OCI-LY7 (cell line): Measurements from ENCODE around the gene ELOVL7. TPM values are rescaled to one million over a fixed set of nuclear protein-coding genes. Genes with fewer than 3 reads are reported as not detected.

Experiments
- BruUV-seq: library from RNA; stranded (reverse); fragments of 400-500 nt; replicated peaks from 2 replicates; lab custom pipeline; 2021; lab: Mats Ljungman, UMichigan
- CTCF ChIA-PET: fragments of 300-600 bp; sonication (Branson Sonifier 250); formaldehyde crosslinking; loops from one replicate; lab custom pipeline; 2022; ENCODE audit warnings: antibody characterized with exemption; ENCODE audit not compliant: unreplicated experiment; lab: Charles Lee
- POLR2A ChIA-PET: fragments of 300-600 bp; sonication (Branson Sonifier 250); formaldehyde crosslinking; loops from one replicate; lab custom pipeline; 2022; ENCODE audit warnings: antibody characterized with exemption; lab: Charles Lee
- DNase-seq: peaks from one replicate; pipeline ENCODE4 v3.0.0-alpha.2; 2015; ENCODE audit warnings: low spot score
- H2AFZ ChIP-seq: fragments of 200-600 bp; sonication (generic), shearing (Covaris generic); 2 replicates; pipeline ENCODE4 v1.6.1; 2014; ENCODE audit warnings: mild to moderate bottlenecking, antibody characterized with exemption, low read length, moderate library complexity
- H3K27ac ChIP-seq: fragments of 200-600 bp; sonication (generic); 2 replicates; pipeline ENCODE4 v1.5.1; 2014; ENCODE audit warnings: mixed run types, low read depth, mild to moderate bottlenecking, moderate library complexity, low read length, inconsistent platforms; ENCODE audit not compliant: poor library complexity, severe bottlenecking
- H3K36me3 ChIP-seq: fragments of 200-600 bp; sonication (generic); 2 replicates; pipeline ENCODE4 v1.6.1; 2014; ENCODE audit warnings: mild to moderate bottlenecking, antibody characterized with exemption, low read length, moderate library complexity, mixed read lengths; ENCODE audit not compliant: insufficient read depth
- H3K4me1 ChIP-seq: fragments of 200-600 bp; sonication (generic); 2 replicates; pipeline ENCODE4 v1.5.1; 2014; ENCODE audit warnings: mild to moderate bottlenecking, low read length; ENCODE audit not compliant: insufficient read depth, poor library complexity, severe bottlenecking
- H3K4me2 ChIP-seq: fragments of 200-600 bp; sonication (generic); 2 replicates; pipeline ENCODE4 v1.6.1; 2014; ENCODE audit warnings: mild to moderate bottlenecking, low read length
- H3K4me3 ChIP-seq: fragments of 200-600 bp; sonication (generic); 2 replicates; pipeline ENCODE4 v1.5.1; 2014; ENCODE audit warnings: mild to moderate bottlenecking, low read depth, low read length; ENCODE audit not compliant: poor library complexity, severe bottlenecking
- H3K79me2 ChIP-seq: fragments of 200-600 bp; sonication (generic); 2 replicates; pipeline ENCODE4 v1.6.1; 2016; ENCODE audit warnings: low read depth, mild to moderate bottlenecking, low read length, moderate library complexity, mixed read lengths; ENCODE audit not compliant: insufficient read depth
- H3K9me2 ChIP-seq: fragments of 200-600 bp; sonication (generic); 2 replicates; pipeline ENCODE4 v1.6.1; 2016; ENCODE audit warnings: mild to moderate bottlenecking, low read length, mixed read lengths; ENCODE audit not compliant: insufficient read depth
- H3K9me3 ChIP-seq: fragments of 200-600 bp; sonication (generic); 2 replicates; pipeline ENCODE4 v1.6.1; 2014; ENCODE audit warnings: mild to moderate bottlenecking, mixed run types, low read length, mixed read lengths
- H4K20me1 ChIP-seq: fragments of 200-600 bp; sonication (generic); 2 replicates; pipeline ENCODE4 v1.6.1; 2014; ENCODE audit warnings: mild to moderate bottlenecking, antibody characterized with exemption, low read length, moderate library complexity, mixed read lengths; ENCODE audit not compliant: insufficient read depth
- EZH2phosphoT487 ChIP-seq: fragments of 200-600 bp; sonication (generic); IDR thresholded peaks from 2 replicates; pipeline ENCODE4 v1.6.1; 2018; ENCODE audit warnings: low read depth, borderline replicate concordance, mild to moderate bottlenecking, mixed run types, antibody characterized with exemption, low read length, moderate library complexity, mixed read lengths
- intact Hi-C: fragments of 100-400 bp; cut with micrococcal nuclease; formaldehyde crosslinking; loops from one replicate; pipeline ENCODE4 v1.10.0; 2022; ENCODE audit not compliant: unreplicated experiment
- total RNA-seq, 2 experiments: library from RNA; depleted of rRNA in 1 of 2; stranded (reverse); fragments of >200 nt in 1 of 2; shearing (Covaris generic) in 1 of 2; gene quantifications; 2 replicates each; pipeline ENCODE4 v1.2.3, GENCODE V29; 2014 to 2022
- TF ChIP-seq, protein P1 (sequence below): fragments of 200-600 bp; sonication (generic); conservative IDR thresholded peaks from 2 replicates; pipeline ENCODE4 v1.5.1; 2014; ENCODE audit warnings: mild to moderate bottlenecking, antibody characterized with exemption, low read length, moderate library complexity, mixed read lengths

ELOVL7 gene
- total RNA-seq, 2 experiments from 2014 or later = 0.03 TPM; not detected in 1

GRCh38 chr5:60779466-60779865 is 64.6 kb downstream of the ELOVL7 start:
- no TSS peak for BruUV-seq
- POLR2A ChIA-PET = no interaction called here

GRCh38 chr5:60776343-60776742 is 67.7 kb downstream of the ELOVL7 start:
- no TSS peak for BruUV-seq
- POLR2A ChIA-PET = no interaction called here
- no peak overlapping the region for H3K27ac ChIP-seq
- H3K4me2 ChIP-seq = no peak overlapping the region
- intact Hi-C loops = no loop called here
- no peaks in the 10 kb centered on the region for H3K9me3 ChIP-seq
- H3K4me1 ChIP-seq = no peaks in the 10 kb centered on the region
- H3K36me3 ChIP-seq = no peaks in the 10 kb centered on the region
- no peaks in the 10 kb centered on the region for H3K79me2 ChIP-seq
- no peak overlapping the region for H3K4me3 ChIP-seq
- H3K9me2 ChIP-seq = no peaks in the 10 kb centered on the region
- TF ChIP-seq, protein P1, sequence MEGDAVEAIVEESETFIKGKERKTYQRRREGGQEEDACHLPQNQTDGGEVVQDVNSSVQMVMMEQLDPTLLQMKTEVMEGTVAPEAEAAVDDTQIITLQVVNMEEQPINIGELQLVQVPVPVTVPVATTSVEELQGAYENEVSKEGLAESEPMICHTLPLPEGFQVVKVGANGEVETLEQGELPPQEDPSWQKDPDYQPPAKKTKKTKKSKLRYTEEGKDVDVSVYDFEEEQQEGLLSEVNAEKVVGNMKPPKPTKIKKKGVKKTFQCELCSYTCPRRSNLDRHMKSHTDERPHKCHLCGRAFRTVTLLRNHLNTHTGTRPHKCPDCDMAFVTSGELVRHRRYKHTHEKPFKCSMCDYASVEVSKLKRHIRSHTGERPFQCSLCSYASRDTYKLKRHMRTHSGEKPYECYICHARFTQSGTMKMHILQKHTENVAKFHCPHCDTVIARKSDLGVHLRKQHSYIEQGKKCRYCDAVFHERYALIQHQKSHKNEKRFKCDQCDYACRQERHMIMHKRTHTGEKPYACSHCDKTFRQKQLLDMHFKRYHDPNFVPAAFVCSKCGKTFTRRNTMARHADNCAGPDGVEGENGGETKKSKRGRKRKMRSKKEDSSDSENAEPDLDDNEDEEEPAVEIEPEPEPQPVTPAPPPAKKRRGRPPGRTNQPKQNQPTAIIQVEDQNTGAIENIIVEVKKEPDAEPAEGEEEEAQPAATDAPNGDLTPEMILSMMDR = no peak
- H2AFZ ChIP-seq = no peak overlapping the region
- H4K20me1 ChIP-seq = no peaks in the 10 kb centered on the region
- DNase-seq = no peak
- CTCF ChIA-PET = no interaction called here

More at GRCh38 chr5:60779466-60779865, 64.6 kb downstream of the ELOVL7 start:
- CTCF ChIA-PET = no interaction called here
- Histone ChIP-seq H3K27ac (no peak overlapping the region), H3K4me1 (no peaks in the 10 kb centered on the region), H3K4me3 (no peak overlapping the region), H3K4me2 (no peak overlapping the region), H3K9me2 (no peaks in the 10 kb centered on the region), H3K36me3 (no peaks in the 10 kb centered on the region), H2AFZ (no peak overlapping the region), H3K9me3 (no peaks in the 10 kb centered on the region), H4K20me1 (no peaks in the 10 kb centered on the region), H3K79me2 (no peaks in the 10 kb centered on the region)
- no peak for DNase-seq
- TF ChIP-seq EZH2phosphoT487 = no peak
- TF ChIP-seq, protein P1 = no peak
- intact Hi-C loops = no loop called here

DNA sequence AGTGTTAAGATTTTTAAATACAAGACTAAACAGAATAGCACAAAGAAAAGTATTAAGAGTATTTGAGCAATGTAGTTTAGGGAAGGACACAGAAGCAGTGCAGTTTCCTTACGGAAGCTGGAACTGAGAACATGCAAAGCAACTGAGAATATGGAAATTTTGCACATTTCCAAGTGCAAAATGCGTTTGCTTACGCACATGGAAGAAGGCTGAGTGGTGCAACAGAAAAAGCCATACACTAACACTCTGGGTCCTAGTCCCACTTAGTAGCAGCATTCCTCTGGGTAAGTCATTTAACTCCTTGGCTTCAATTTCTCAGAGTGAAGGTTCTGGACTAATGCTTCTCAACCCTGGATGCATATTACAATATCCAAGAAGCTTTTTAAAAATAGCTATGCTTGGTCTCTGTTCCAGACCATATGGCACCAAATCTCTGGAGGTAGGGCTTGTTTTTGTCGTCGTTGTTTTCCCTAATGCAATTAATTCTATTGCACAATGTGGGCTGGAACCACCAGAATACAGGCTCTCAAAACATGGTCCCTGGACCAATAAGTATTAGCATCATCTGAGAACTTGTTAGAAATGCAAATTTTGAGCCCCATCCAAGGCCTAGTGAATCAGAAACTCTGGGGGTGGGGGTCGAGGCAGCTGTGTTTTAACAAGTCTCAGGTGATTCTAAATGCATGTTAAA is 78.9 kb downstream of the ELOVL7 start:
- no peaks in the 10 kb centered on the region for H3K36me3 ChIP-seq
- ChIA-PET POLR2A (no interaction called here), CTCF (no interaction called here)
- no peaks in the 10 kb centered on the region for H4K20me1 ChIP-seq
- intact Hi-C loops = no loop called here
- H2AFZ ChIP-seq = no peak overlapping the region
- no peaks in the 10 kb centered on the region for H3K9me2 ChIP-seq
- BruUV-seq = no TSS peak
- H3K27ac ChIP-seq = no peak overlapping the region
- H3K4me1 ChIP-seq = no peaks in the 10 kb centered on the region
- DNase-seq = no peak
- H3K4me2 ChIP-seq = no peak overlapping the region
- no peaks in the 10 kb centered on the region for H3K79me2 ChIP-seq
- TF ChIP-seq, protein P1 = no peak
- no peak for TF ChIP-seq EZH2phosphoT487
- no peaks in the 10 kb centered on the region for H3K9me3 ChIP-seq
- H3K4me3 ChIP-seq = no peak overlapping the region
